Adipocyte (in vitro differentiated cells): ENCODE measurements around the gene SLC28A3.

Experiments
- DNase-seq: peaks from one replicate; pipeline ENCODE4 v3.0.0-alpha.2; 2015; ENCODE audit warnings: low read depth
- H3K27me3 ChIP-seq: replicated peaks from 2 replicates; pipeline ENCODE4 v1.7.0; 2013; ENCODE audit warnings: mild to moderate bottlenecking, low read length, moderate library complexity; ENCODE audit not compliant: control insufficient read depth, insufficient read depth
- H3K36me3 ChIP-seq: 2 replicates; pipeline ENCODE4 v1.7.0; 2013; ENCODE audit warnings: low read length, mild to moderate bottlenecking, moderate library complexity; ENCODE audit not compliant: control insufficient read depth, insufficient read depth, severe bottlenecking
- H3K4me1 ChIP-seq: 2 replicates; pipeline ENCODE4 v1.7.0; 2013; ENCODE audit warnings: mild to moderate bottlenecking, low read length, moderate library complexity; ENCODE audit not compliant: control insufficient read depth, insufficient read depth
- H3K4me3 ChIP-seq: 2 replicates; pipeline ENCODE4 v1.7.0; 2013; ENCODE audit warnings: mild to moderate bottlenecking, low read length, moderate library complexity
- H3K9ac ChIP-seq: 2 replicates; pipeline ENCODE4 v1.7.0; 2013; ENCODE audit warnings: mild to moderate bottlenecking, low read length, moderate library complexity
- H3K9me3 ChIP-seq: 2 replicates; pipeline ENCODE4 v1.7.0; 2013; ENCODE audit warnings: mild to moderate bottlenecking, low read length, moderate library complexity; ENCODE audit not compliant: control insufficient read depth

The SLC28A3 gene

DNA sequence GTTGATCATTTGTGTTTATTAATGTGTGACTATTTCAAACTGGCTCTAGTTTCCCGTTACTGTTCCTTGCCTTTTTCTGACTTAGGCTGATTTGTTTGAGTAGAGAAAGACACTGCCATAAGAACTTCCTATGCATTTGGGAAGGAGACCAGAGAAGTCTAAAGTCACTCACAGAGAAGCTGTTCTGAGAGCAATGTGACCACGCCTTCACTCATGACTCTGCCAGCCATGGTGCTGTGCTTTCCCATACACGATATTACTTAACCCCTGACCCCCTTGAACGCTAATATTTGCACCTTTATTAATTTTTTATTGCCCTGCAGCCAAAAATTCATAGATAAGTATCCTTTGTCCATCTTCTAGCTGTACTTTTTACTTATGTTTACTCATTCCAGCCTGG, 20.9 kb downstream of the SLC28A3 start:
- Histone ChIP-seq H3K4me3 (no peak overlapping the region), H3K27me3 (no peaks in the 10 kb centered on the region), H3K36me3 (no peaks in the 10 kb centered on the region), H3K4me1 (peaks cover 10% of the 10 kb centered on the region), H3K9me3 (no peaks in the 10 kb centered on the region), H3K9ac (no peak overlapping the region)
- no peak for DNase-seq

GRCh38 chr9:84318981-84319380, 21.6 kb downstream of the SLC28A3 start:
- H3K9me3 ChIP-seq: no peaks in the 10 kb centered on the region
- H3K36me3 ChIP-seq: no peaks in the 10 kb centered on the region
- H3K4me3 ChIP-seq: no peak overlapping the region
- no peak overlapping the region for H3K9ac ChIP-seq
- no peaks in the 10 kb centered on the region for H3K27me3 ChIP-seq
- no peak for DNase-seq
- H3K4me1 ChIP-seq: peaks cover 10% of the 10 kb centered on the region

GRCh38 chr9:84317563-84317962, 23.0 kb downstream of the SLC28A3 start:
- Histone ChIP-seq H3K9me3 (no peaks in the 10 kb centered on the region), H3K9ac (no peak overlapping the region), H3K36me3 (no peaks in the 10 kb centered on the region), H3K4me3 (no peak overlapping the region), H3K4me1 (peaks cover 9% of the 10 kb centered on the region), H3K27me3 (no peaks in the 10 kb centered on the region)
- no peak for DNase-seq

- Histone ChIP-seq H3K4me3 (no peak overlapping the region), H3K4me1 (peaks cover 7% of the 10 kb centered on the region), H3K9me3 (no peaks in the 10 kb centered on the region), H3K9ac (no peak overlapping the region), H3K36me3 (no peaks in the 10 kb centered on the region), H3K27me3 (no peaks in the 10 kb centered on the region)
- peak; percentile 87 for DNase-seq
Measured at GRCh38 chr9:84315278-84315877, 25.2 kb downstream of the SLC28A3 start.

GRCh38 chr9:84314306-84314705, 26.3 kb downstream of the SLC28A3 start:
- Histone ChIP-seq H3K4me3 (no peak overlapping the region), H3K9ac (no peak overlapping the region), H3K9me3 (no peaks in the 10 kb centered on the region), H3K4me1 (peaks cover 7% of the 10 kb centered on the region), H3K36me3 (no peaks in the 10 kb centered on the region), H3K27me3 (no peaks in the 10 kb centered on the region)
- peak; percentile 50 for DNase-seq

DNA sequence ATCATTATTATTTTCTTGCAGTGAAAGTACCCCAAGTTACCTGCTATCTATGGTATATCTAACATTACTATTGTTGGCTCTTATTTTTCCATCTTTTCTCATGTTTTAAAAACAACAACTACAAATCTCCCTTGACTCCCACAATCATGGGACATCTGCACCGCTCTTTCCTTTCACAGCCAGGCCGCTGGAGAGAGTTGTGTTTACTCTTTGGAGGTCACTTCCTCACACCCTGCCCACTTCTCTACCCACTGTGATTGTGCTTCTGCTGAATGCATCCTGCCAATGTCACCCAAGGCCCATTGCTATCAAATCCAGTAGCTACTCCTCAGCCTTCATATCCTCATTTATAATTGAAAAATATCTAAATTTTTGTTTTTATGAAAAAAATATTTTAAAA, 29.7 kb downstream of the SLC28A3 start:
- no peaks in the 10 kb centered on the region for H3K36me3 ChIP-seq
- no peak overlapping the region for H3K9ac ChIP-seq
- no peaks in the 10 kb centered on the region for H3K4me1 ChIP-seq
- no peak for DNase-seq
- no peak overlapping the region for H3K4me3 ChIP-seq
- H3K9me3 ChIP-seq: no peaks in the 10 kb centered on the region
- no peaks in the 10 kb centered on the region for H3K27me3 ChIP-seq

DNA sequence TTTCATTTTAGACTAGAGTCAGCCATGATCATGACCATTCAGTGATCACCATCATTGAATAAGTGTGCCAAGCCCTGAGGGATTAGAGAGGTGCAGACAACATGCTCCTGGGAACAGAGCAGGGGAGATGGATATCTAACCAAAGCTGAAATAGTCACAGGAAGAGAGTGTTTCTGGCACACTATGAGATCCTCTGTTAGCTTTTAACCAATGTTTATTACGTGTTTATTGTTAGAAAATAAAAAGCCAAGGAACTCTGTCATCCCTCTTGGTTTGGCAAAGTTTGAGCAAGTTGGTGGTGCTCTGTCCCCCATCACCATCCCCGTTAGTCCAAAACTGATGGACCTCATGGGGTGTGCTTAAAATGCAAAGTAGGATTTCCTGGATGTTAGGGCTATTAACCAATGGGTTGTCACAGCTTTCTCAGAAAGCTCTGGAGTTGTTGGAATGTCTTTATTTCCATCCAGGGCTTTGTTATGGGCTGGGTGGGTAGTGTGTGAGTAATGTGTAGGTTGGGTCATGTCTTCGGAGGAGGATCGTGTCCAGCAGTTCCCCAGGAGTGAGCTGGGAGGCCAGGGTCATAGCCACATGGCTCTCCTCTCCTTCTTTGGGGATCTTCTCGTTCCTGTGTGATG, 34.9 kb downstream of the SLC28A3 start:
- Histone ChIP-seq H3K4me1 (peaks cover 10% of the 10 kb centered on the region), H3K9me3 (no peaks in the 10 kb centered on the region), H3K4me3 (no peak overlapping the region), H3K9ac (no peak overlapping the region), H3K27me3 (no peaks in the 10 kb centered on the region), H3K36me3 (no peaks in the 10 kb centered on the region)
- DNase-seq: no peak

GRCh38 chr9:84304166-84304565, 36.4 kb downstream of the SLC28A3 start:
- H3K4me3 ChIP-seq: no peak overlapping the region

DNA sequence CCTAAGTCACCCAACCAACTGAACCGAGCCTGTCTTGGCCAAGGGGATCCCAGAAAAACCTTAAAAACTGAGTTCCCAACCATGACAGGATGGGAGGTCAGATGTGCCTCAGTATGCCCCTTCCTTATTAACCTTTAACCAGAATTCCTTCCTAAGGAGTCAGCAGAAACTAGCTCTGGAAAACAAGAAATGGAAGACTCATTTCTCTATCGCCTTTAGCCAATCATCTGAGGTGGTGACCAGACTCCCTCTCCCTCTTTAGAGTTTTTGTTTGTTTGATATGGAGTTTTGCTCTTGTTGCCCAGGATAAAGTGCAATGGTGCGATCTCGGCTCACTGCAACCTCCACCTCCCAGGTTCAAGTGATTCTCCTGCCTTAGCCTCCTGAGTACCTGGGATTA, 37.5 kb downstream of the SLC28A3 start:
- Histone ChIP-seq H3K9me3 (no peaks in the 10 kb centered on the region), H3K27me3 (no peaks in the 10 kb centered on the region), H3K36me3 (no peaks in the 10 kb centered on the region), H3K9ac (no peak overlapping the region), H3K4me3 (no peak overlapping the region), H3K4me1 (peaks cover 17% of the 10 kb centered on the region)
- no peak for DNase-seq

More at GRCh38 chr9:84304166-84304565, 36.4 kb downstream of the SLC28A3 start:
- Histone ChIP-seq H3K4me1 (peaks cover 17% of the 10 kb centered on the region), H3K27me3 (no peaks in the 10 kb centered on the region), H3K9ac (no peak overlapping the region), H3K9me3 (no peaks in the 10 kb centered on the region), H3K36me3 (no peaks in the 10 kb centered on the region)
- no peak for DNase-seq

GRCh38 chr9:84301851-84302250, 38.7 kb downstream of the SLC28A3 start:
- H3K27me3 ChIP-seq: no peaks in the 10 kb centered on the region
- H3K4me3 ChIP-seq: no peak overlapping the region
- H3K9ac ChIP-seq: no peak overlapping the region
- H3K36me3 ChIP-seq: no peaks in the 10 kb centered on the region
- H3K9me3 ChIP-seq: no peaks in the 10 kb centered on the region
- H3K4me1 ChIP-seq: peaks cover 27% of the 10 kb centered on the region
- peak; percentile 53 for DNase-seq

GRCh38 chr9:84300271-84300670, 40.3 kb downstream of the SLC28A3 start:
- Histone ChIP-seq H3K27me3 (no peaks in the 10 kb centered on the region), H3K9ac (no peak overlapping the region), H3K36me3 (no peaks in the 10 kb centered on the region), H3K4me1 (peaks cover 38% of the 10 kb centered on the region), H3K9me3 (no peaks in the 10 kb centered on the region), H3K4me3 (no peak overlapping the region)
- DNase-seq: no peak
